ENCODE results near the gene PSKH1.

Gene PSKH1

GRCh38 chr16:67946966-67947558, 54.0 kb downstream of the PSKH1 start:
- Mint-ChIP-seq H3K9me3 (no peaks in the 10 kb centered on the region), H3K27me3 (ENCODE audit: low read depth) (no peaks in the 10 kb centered on the region), H3K27ac (no peak overlapping the region), H3K36me3 (ENCODE audit: low read depth) (peaks cover 10% of the 10 kb centered on the region), H3K4me3 (no peak overlapping the region), H3K4me1 (no peaks in the 10 kb centered on the region)
- no peak for TF ChIP-seq CTCF (IDR thresholded peaks at IDR 0.05; ENCODE audit: unreplicated experiment in 3 of 3)

GRCh38 chr16:67948015-67948414, 55.0 kb downstream of the PSKH1 start:
- no peaks in the 10 kb centered on the region for H3K9me3 Mint-ChIP-seq
- no peaks in the 10 kb centered on the region for H3K27me3 Mint-ChIP-seq (ENCODE audit: low read depth)
- peaks cover 10% of the 10 kb centered on the region for H3K36me3 Mint-ChIP-seq (ENCODE audit: low read depth)
- H3K4me1 Mint-ChIP-seq, result no peaks in the 10 kb centered on the region
- no peak overlapping the region for H3K27ac Mint-ChIP-seq
- no peak overlapping the region for H3K4me3 Mint-ChIP-seq
- TF ChIP-seq CTCF (IDR thresholded peaks at IDR 0.05; ENCODE audit: unreplicated experiment in 3 of 3), result no peak

- Mint-ChIP-seq H3K4me1 (no peaks in the 10 kb centered on the region), H3K27ac (no peak overlapping the region), H3K9me3 (no peaks in the 10 kb centered on the region), H3K4me3 (no peak overlapping the region), H3K36me3 (ENCODE audit: low read depth) (peaks cover 15% of the 10 kb centered on the region), H3K27me3 (ENCODE audit: low read depth) (no peaks in the 10 kb centered on the region)
- no peak for TF ChIP-seq CTCF (IDR thresholded peaks at IDR 0.05; ENCODE audit: unreplicated experiment in 3 of 3)
These were observed 56.6 kb downstream of the PSKH1 start for GRCh38 chr16:67949645-67950044.

- H3K9me3 Mint-ChIP-seq, result no peaks in the 10 kb centered on the region
- no peaks in the 10 kb centered on the region for H3K4me1 Mint-ChIP-seq
- H3K36me3 Mint-ChIP-seq (ENCODE audit: low read depth), result peaks cover 15% of the 10 kb centered on the region
- TF ChIP-seq CTCF (IDR thresholded peaks at IDR 0.05; ENCODE audit: unreplicated experiment in 3 of 3), result no peak
- H3K27ac Mint-ChIP-seq, result no peak overlapping the region
- H3K27me3 Mint-ChIP-seq (ENCODE audit: low read depth), result no peaks in the 10 kb centered on the region
- no peak overlapping the region for H3K4me3 Mint-ChIP-seq
These were observed 57.3 kb downstream of the PSKH1 start for GRCh38 chr16:67950335-67950843.

GRCh38 chr16:67951485-67951884, 58.4 kb downstream of the PSKH1 start:
- H3K4me3 Mint-ChIP-seq, result no peak overlapping the region
- H3K4me1 Mint-ChIP-seq, result no peaks in the 10 kb centered on the region
- H3K9me3 Mint-ChIP-seq, result no peaks in the 10 kb centered on the region
- H3K27ac Mint-ChIP-seq, result no peak overlapping the region
- H3K36me3 Mint-ChIP-seq (ENCODE audit: low read depth), result peaks cover 12% of the 10 kb centered on the region
- no peak for TF ChIP-seq CTCF (IDR thresholded peaks at IDR 0.05; ENCODE audit: unreplicated experiment in 3 of 3)
- no peaks in the 10 kb centered on the region for H3K27me3 Mint-ChIP-seq (ENCODE audit: low read depth)
